Smooth muscle cell (in vitro differentiated cells): ENCODE measurements around the gene LINGO3. TPM values are rescaled to one million over a fixed set of nuclear protein-coding genes. Genes with fewer than 3 reads are reported as not detected.

ENCODE experiments used
- DNase-seq: peaks from one replicate; lab custom pipeline; 2025; ENCODE audit not compliant: unreplicated experiment; lab: John Stamatoyannopoulos, UW
- H2AFZ ChIP-seq: fragments of 200-600 bp; sonication (generic); 2 replicates; pipeline ENCODE4 v1.6.0; 2016; ENCODE audit warnings: antibody characterized with exemption, low read depth, mild to moderate bottlenecking
- H3F3A ChIP-seq: fragments of 200-600 bp; sonication (generic); 2 replicates; pipeline ENCODE4 v1.6.0; 2017; ENCODE audit warnings: antibody characterized with exemption, low read depth
- H3K27ac ChIP-seq: fragments of 200-600 bp; sonication (generic); 2 replicates; pipeline ENCODE4 v1.5.1; 2016; ENCODE audit warnings: low read depth, mild to moderate bottlenecking
- H3K27me3 ChIP-seq: fragments of 200-600 bp; sonication (generic); 2 replicates; pipeline ENCODE4 v1.6.1; 2016; ENCODE audit warnings: low read depth, mild to moderate bottlenecking
- H3K36me3 ChIP-seq: fragments of 200-600 bp; sonication (generic); 2 replicates; pipeline ENCODE4 v1.5.1; 2016; ENCODE audit warnings: low read depth
- H3K4me1 ChIP-seq: fragments of 200-600 bp; sonication (generic); 2 replicates; pipeline ENCODE4 v1.5.1; 2016; ENCODE audit warnings: low read depth
- H3K4me2 ChIP-seq: fragments of 200-600 bp; sonication (generic); 2 replicates; pipeline ENCODE4 v1.6.0; 2016; ENCODE audit warnings: mild to moderate bottlenecking
- H3K4me3 ChIP-seq: fragments of 200-600 bp; sonication (generic); 2 replicates; pipeline ENCODE4 v1.5.1; 2016; ENCODE audit warnings: mild to moderate bottlenecking
- H3K79me2 ChIP-seq: fragments of 200-600 bp; sonication (generic); 2 replicates; pipeline ENCODE4 v1.6.0; 2016; ENCODE audit warnings: low read depth, mild to moderate bottlenecking
- H3K9ac ChIP-seq: fragments of 200-600 bp; sonication (generic); 2 replicates; pipeline ENCODE4 v1.6.0; 2016; ENCODE audit warnings: low read depth
- H3K9me3 ChIP-seq: fragments of 200-600 bp; sonication (generic); replicated peaks from 2 replicates; pipeline ENCODE4 v1.5.1; 2016; ENCODE audit warnings: low read depth
- H4K20me1 ChIP-seq: fragments of 200-600 bp; sonication (generic); 2 replicates; pipeline ENCODE4 v1.6.0; 2016; ENCODE audit warnings: low read depth
- WGBS: methylation state at CpG from one replicate; pipeline ENCODE4 v1.1.7; 2016; ENCODE audit warnings: low lambda C conversion rate; 5-methylcytosine and 5-hydroxymethylcytosine counted together
- polyA plus RNA-seq: library from polyadenylated mRNA; unstranded; fragments of >200 nt; fragmentation: Nextera tagmentation; extraction: Ambion mirVana; gene quantifications from 2 replicates; pipeline ENCODE4 v1.2.1, GENCODE V29; 2016
- total RNA-seq: library from RNA; depleted of rRNA; stranded (reverse); fragments of >200 nt; gene quantifications from 2 replicates; pipeline ENCODE4 v1.2.3, GENCODE V29; 2014
- TF ChIP-seq, protein P1 (sequence below): fragments of 200-600 bp; sonication (generic); IDR thresholded peaks from 2 replicates; pipeline ENCODE4 v1.5.1; 2017; ENCODE audit warnings: borderline replicate concordance, mild to moderate bottlenecking, antibody characterized with exemption; ENCODE audit not compliant: insufficient read depth, poor library complexity, severe bottlenecking

The LINGO3 gene
- total and polyA plus RNA-seq, 2 experiments from 2014 or later, result 0.31 TPM; not detected in 1

GRCh38 chr19:2288338-2288817 lies 19.6 kb downstream of the LINGO3 start:
- Histone ChIP-seq H3K4me3 (no peak overlapping the region), H3K27ac (no peak overlapping the region), H4K20me1 (peaks cover 58% of the 10 kb centered on the region), H3K9ac (no peak overlapping the region), H3K4me1 (peaks cover 10% of the 10 kb centered on the region), H3K27me3 (peaks cover 69% of the 10 kb centered on the region), H3K4me2 (no peak overlapping the region), H3K79me2 (no peaks in the 10 kb centered on the region), H2AFZ (no peak overlapping the region), H3F3A (no peaks in the 10 kb centered on the region), H3K36me3 (no peaks in the 10 kb centered on the region), H3K9me3 (no peaks in the 10 kb centered on the region)
- DNase-seq, result no peak
- WGBS, result 94% methylated on average over 17 of the region's 17 CpGs
- TF ChIP-seq, protein P1, sequence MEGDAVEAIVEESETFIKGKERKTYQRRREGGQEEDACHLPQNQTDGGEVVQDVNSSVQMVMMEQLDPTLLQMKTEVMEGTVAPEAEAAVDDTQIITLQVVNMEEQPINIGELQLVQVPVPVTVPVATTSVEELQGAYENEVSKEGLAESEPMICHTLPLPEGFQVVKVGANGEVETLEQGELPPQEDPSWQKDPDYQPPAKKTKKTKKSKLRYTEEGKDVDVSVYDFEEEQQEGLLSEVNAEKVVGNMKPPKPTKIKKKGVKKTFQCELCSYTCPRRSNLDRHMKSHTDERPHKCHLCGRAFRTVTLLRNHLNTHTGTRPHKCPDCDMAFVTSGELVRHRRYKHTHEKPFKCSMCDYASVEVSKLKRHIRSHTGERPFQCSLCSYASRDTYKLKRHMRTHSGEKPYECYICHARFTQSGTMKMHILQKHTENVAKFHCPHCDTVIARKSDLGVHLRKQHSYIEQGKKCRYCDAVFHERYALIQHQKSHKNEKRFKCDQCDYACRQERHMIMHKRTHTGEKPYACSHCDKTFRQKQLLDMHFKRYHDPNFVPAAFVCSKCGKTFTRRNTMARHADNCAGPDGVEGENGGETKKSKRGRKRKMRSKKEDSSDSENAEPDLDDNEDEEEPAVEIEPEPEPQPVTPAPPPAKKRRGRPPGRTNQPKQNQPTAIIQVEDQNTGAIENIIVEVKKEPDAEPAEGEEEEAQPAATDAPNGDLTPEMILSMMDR, result no peak

- 94% methylated on average over 13 of the region's 13 CpGs for WGBS
- peaks cover 58% of the 10 kb centered on the region for H4K20me1 ChIP-seq
- H3K27me3 ChIP-seq, result peaks cover 63% of the 10 kb centered on the region
Measured at GRCh38 chr19:2287585-2288337, 20.2 kb downstream of the LINGO3 start.

DNA sequence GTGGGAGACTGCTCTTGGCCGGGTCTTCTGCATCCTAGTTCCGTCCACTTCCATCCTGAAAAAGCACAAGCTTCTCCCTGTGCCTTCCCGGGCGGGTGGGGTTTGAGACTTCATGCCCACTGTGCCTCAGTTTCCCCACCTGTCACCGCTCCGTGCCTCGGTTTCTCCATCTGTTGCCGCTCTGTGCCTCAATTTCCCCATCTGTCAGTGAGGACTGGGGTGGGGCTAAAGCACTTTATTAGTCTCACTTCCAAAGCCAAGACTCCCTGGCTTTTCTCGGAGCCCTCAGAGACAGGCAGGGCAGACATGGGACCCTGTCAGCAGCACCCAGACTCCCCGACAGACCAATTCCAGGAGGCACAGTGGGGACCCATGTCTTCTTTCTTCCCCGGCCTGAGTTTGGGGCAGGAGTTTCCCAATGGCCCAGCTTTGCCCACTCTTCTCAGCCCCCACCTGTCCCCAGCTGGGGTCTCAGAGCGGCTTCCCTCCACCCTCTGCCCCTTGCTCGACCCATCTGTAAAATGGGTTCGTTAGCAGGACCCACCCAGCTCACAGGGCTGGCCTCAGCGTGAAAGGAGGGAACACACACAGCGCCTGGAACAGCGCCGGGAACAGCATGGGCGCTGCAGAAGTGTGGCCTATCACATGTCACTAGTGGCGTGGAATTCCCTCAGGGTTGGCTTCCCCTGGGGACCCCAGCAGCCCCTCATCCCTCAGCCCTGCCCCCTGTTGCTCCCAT lies 21.4 kb downstream of the LINGO3 start:
- Histone ChIP-seq H3K36me3 (no peaks in the 10 kb centered on the region), H4K20me1 (peaks cover 59% of the 10 kb centered on the region), H3K9me3 (no peaks in the 10 kb centered on the region), H3K79me2 (no peaks in the 10 kb centered on the region), H3K27ac (no peak overlapping the region), H2AFZ (no peak overlapping the region), H3K4me2 (no peak overlapping the region), H3K4me3 (no peak overlapping the region), H3K4me1 (peaks cover 10% of the 10 kb centered on the region), H3F3A (no peaks in the 10 kb centered on the region), H3K27me3 (peaks cover 51% of the 10 kb centered on the region), H3K9ac (no peak overlapping the region)
- DNase-seq, result no peak
- WGBS, result 91% methylated on average over 20 of the region's 20 CpGs
- TF ChIP-seq, protein P1, result no peak

More at GRCh38 chr19:2287585-2288337, 20.2 kb downstream of the LINGO3 start:
- Histone ChIP-seq H3K36me3 (no peaks in the 10 kb centered on the region), H3K4me3 (no peak overlapping the region), H2AFZ (no peak overlapping the region), H3F3A (no peaks in the 10 kb centered on the region), H3K9ac (no peak overlapping the region), H3K4me1 (peaks cover 10% of the 10 kb centered on the region), H3K9me3 (no peaks in the 10 kb centered on the region), H3K79me2 (no peaks in the 10 kb centered on the region), H3K27ac (no peak overlapping the region), H3K4me2 (no peak overlapping the region)
- TF ChIP-seq, protein P1, result no peak
- no peak for DNase-seq
